SHP77 (cell line): ENCODE measurements around the gene TMTC4.
"Not testable (repeated sequence)": the region's sequence is repeated elsewhere in the genome, so short reads cannot be mapped to it uniquely, and the experiment has no call there.

Experiments
- DNase-seq, 2 experiments: peaks; one replicate each; lab custom pipeline; 2025; lab: John Stamatoyannopoulos, UW

TMTC4 gene

GRCh38 chr13:100625447-100625846 is 49.1 kb downstream of the TMTC4 start:
- no peak for DNase-seq

- DNase-seq = no peak
These were observed 53.8 kb downstream of the TMTC4 start for GRCh38 chr13:100620792-100621191.

GRCh38 chr13:100619940-100620339 is 54.7 kb downstream of the TMTC4 start:
- no peak for DNase-seq

- not testable (repeated sequence) for DNase-seq
These were observed 55.7 kb downstream of the TMTC4 start for GRCh38 chr13:100618897-100619296.

GRCh38 chr13:100613031-100613430 is 61.6 kb downstream of the TMTC4 start:
- DNase-seq = no peak

- no peak for DNase-seq
These were observed 62.7 kb downstream of the TMTC4 start for GRCh38 chr13:100611678-100612492.

GRCh38 chr13:100610391-100611347 is 63.9 kb downstream of the TMTC4 start:
- DNase-seq = no peak

GRCh38 chr13:100608906-100609305 is 65.7 kb downstream of the TMTC4 start:
- no peak for DNase-seq

- no peak for DNase-seq
These were observed 66.1 kb downstream of the TMTC4 start for GRCh38 chr13:100608489-100608888.

GRCh38 chr13:100604918-100605710 is 69.5 kb downstream of the TMTC4 start:
- DNase-seq = no peak

GRCh38 chr13:100602493-100603111 is 72.0 kb downstream of the TMTC4 start:
- DNase-seq = no peak

GRCh38 chr13:100601716-100602115 is 72.9 kb downstream of the TMTC4 start:
- DNase-seq = no peak

GRCh38 chr13:100600915-100601314 is 73.7 kb downstream of the TMTC4 start:
- no peak for DNase-seq

GRCh38 chr13:100600461-100600860 is 74.1 kb downstream of the TMTC4 start:
- DNase-seq = no peak

GRCh38 chr13:100597253-100597652 is 77.3 kb downstream of the TMTC4 start:
- no peak for DNase-seq

GRCh38 chr13:100596516-100596915 is 78.1 kb downstream of the TMTC4 start:
- DNase-seq = no peak

GRCh38 chr13:100594731-100595130 is 79.9 kb downstream of the TMTC4 start:
- DNase-seq = no peak

GRCh38 chr13:100594255-100594654 is 80.3 kb downstream of the TMTC4 start:
- DNase-seq = no peak

- no peak for DNase-seq
These were observed 85.3 kb downstream of the TMTC4 start for GRCh38 chr13:100589178-100589725.

GRCh38 chr13:100588331-100589177 is 86.0 kb downstream of the TMTC4 start, which contains the start of gene GGACT:
TSS of gene GGACT (minus strand) at chr13:100588789. CDS start at chr13:100532591, 56,198 bp downstream.
- peak; percentile 84 to 85 for DNase-seq
